Astrocyte of the cerebellum (primary cell): Measurements from ENCODE around the gene AP3B2.
A peak's percentile ranks its signal among the peaks of the same experiment; 100 is the strongest.
"Not testable (repeated sequence)": the region's sequence is repeated elsewhere in the genome, so short reads cannot be mapped to it uniquely, and the experiment has no call there.

Experiments used
- DNase-seq: peaks from one replicate; pipeline ENCODE4 v3.0.0-alpha.2; 2011; ENCODE audit warnings: low read depth
- H3K4me3 ChIP-seq: 2 replicates; pipeline ENCODE4 v1.5.1; 2011; ENCODE audit warnings: mild to moderate bottlenecking, low read depth, low read length, moderate library complexity
- CTCF ChIP-seq: IDR thresholded peaks from 2 replicates; pipeline ENCODE4 v1.5.1; 2012; ENCODE audit warnings: low read length, low read depth, moderate library complexity, mild to moderate bottlenecking; ENCODE audit errors: missing control alignments
- in situ Hi-C: cut with HindIII; loops from 2 replicates; pipeline ENCODE4 v1.10.0; 2017; ENCODE audit warnings: low sequenced_read_pairs

AP3B2 gene

GRCh38 chr15:82647045-82647834 lies 62.4 kb downstream of the AP3B2 start, which contains the start of gene CPEB1:
Gene CPEB1 (minus strand): TSS chr15:82647363. CDS start chr15:82628459, 18,904 bp downstream.
- peak within 1 kb of the TSS; percentile 29 for H3K4me3 ChIP-seq
- no peak for TF ChIP-seq CTCF
- no peak for DNase-seq
- in situ Hi-C loops: no loop called here

- DNase-seq: no peak
- H3K4me3 ChIP-seq: no peak overlapping the region
- in situ Hi-C loops: no loop called here
Measured at GRCh38 chr15:82646250-82647044, 63.2 kb downstream of the AP3B2 start.

GRCh38 chr15:82644967-82645852 lies 64.5 kb downstream of the AP3B2 start:
- DNase-seq, in situ Hi-C loops: not testable (repeated sequence)

More at GRCh38 chr15:82646250-82647044, 63.2 kb downstream of the AP3B2 start:
- TF ChIP-seq CTCF: no peak

GRCh38 chr15:82643992-82644391 lies 65.7 kb downstream of the AP3B2 start:
- no peak overlapping the region for H3K4me3 ChIP-seq
- no peak for DNase-seq
- in situ Hi-C loops: no loop called here
- TF ChIP-seq CTCF: no peak

More at GRCh38 chr15:82644967-82645852, 64.5 kb downstream of the AP3B2 start:
- H3K4me3 ChIP-seq: not testable (repeated sequence)

GRCh38 chr15:82642656-82643055 lies 67.0 kb downstream of the AP3B2 start:
- in situ Hi-C loops: no loop called here
- no peak for TF ChIP-seq CTCF
- DNase-seq: no peak
- no peak overlapping the region for H3K4me3 ChIP-seq

- no peak for DNase-seq
- no peak for TF ChIP-seq CTCF
- in situ Hi-C loops: no loop called here
- no peak overlapping the region for H3K4me3 ChIP-seq
Measured at GRCh38 chr15:82641129-82641798, 68.4 kb downstream of the AP3B2 start.
